Ramos (cell line): Measurements from ENCODE around the gene FAM98B.

Source experiments
- in situ Hi-C: fragments of 300-500 bp; cut with MboI; formaldehyde crosslinking; loops from one replicate; pipeline ENCODE4 v1.14.3; 2022; ENCODE audit warnings: low sequenced_read_pairs; ENCODE audit not compliant: unreplicated experiment

The FAM98B gene

GRCh38 chr15:38504680-38505467 lies 50.9 kb downstream of the FAM98B start:
- in situ Hi-C loops: no loop called here

- in situ Hi-C loops: no loop called here
These were observed 53.1 kb downstream of the FAM98B start for GRCh38 chr15:38506997-38507396.

GRCh38 chr15:38507570-38507969 lies 53.6 kb downstream of the FAM98B start:
- in situ Hi-C loops: no loop called here

GRCh38 chr15:38508647-38509046 lies 54.7 kb downstream of the FAM98B start:
- in situ Hi-C loops: no loop called here

- in situ Hi-C loops: no loop called here
These were observed 55.2 kb downstream of the FAM98B start for GRCh38 chr15:38509152-38509551.

- in situ Hi-C loops: no loop called here
These were observed 59.0 kb downstream of the FAM98B start for GRCh38 chr15:38512901-38513300.

- in situ Hi-C loops: no loop called here
These were observed 60.7 kb downstream of the FAM98B start for GRCh38 chr15:38514601-38515000.

GRCh38 chr15:38516626-38517025 lies 62.7 kb downstream of the FAM98B start:
- in situ Hi-C loops: no loop called here

GRCh38 chr15:38517312-38517975 lies 63.5 kb downstream of the FAM98B start:
- in situ Hi-C loops: no loop called here

GRCh38 chr15:38518084-38518483 lies 64.2 kb downstream of the FAM98B start:
- in situ Hi-C loops: no loop called here

GRCh38 chr15:38520035-38520434 lies 66.1 kb downstream of the FAM98B start:
- in situ Hi-C loops: no loop called here

GRCh38 chr15:38521316-38521715 lies 67.4 kb downstream of the FAM98B start:
- in situ Hi-C loops: no loop called here

- in situ Hi-C loops: no loop called here
These were observed 69.0 kb downstream of the FAM98B start for GRCh38 chr15:38522922-38523321.

GRCh38 chr15:38524156-38524555 lies 70.2 kb downstream of the FAM98B start:
- in situ Hi-C loops: no loop called here

- in situ Hi-C loops: no loop called here
These were observed 71.6 kb downstream of the FAM98B start for GRCh38 chr15:38525489-38525888.

GRCh38 chr15:38526158-38526557 lies 72.2 kb downstream of the FAM98B start:
- in situ Hi-C loops: no loop called here

- in situ Hi-C loops: no loop called here
These were observed 74.4 kb downstream of the FAM98B start for GRCh38 chr15:38528294-38528693.

- in situ Hi-C loops: no loop called here
These were observed 76.2 kb downstream of the FAM98B start for GRCh38 chr15:38530113-38530512.

- in situ Hi-C loops: no loop called here
These were observed 77.6 kb downstream of the FAM98B start for GRCh38 chr15:38531509-38531908.

- in situ Hi-C loops: no loop called here
These were observed 78.8 kb downstream of the FAM98B start for GRCh38 chr15:38532728-38533127.

- in situ Hi-C loops: no loop called here
These were observed 79.5 kb downstream of the FAM98B start for GRCh38 chr15:38533416-38533915.

GRCh38 chr15:38533926-38534325 lies 80.0 kb downstream of the FAM98B start:
- in situ Hi-C loops: no loop called here
